ENCODE results near the gene SLC25A3.
"Not testable (repeated sequence)": the region's sequence is repeated elsewhere in the genome, so short reads cannot be mapped to it uniquely, and the experiment has no call there.

Gene SLC25A3

GRCh38 chr12:98639491-98639890 is 46.0 kb downstream of the SLC25A3 start:
- H3K79me2 ChIP-seq (ENCODE audit: control insufficient read depth, insufficient read depth, low read length), result peaks cover 3% of the 10 kb centered on the region
- no peaks in the 10 kb centered on the region for H3K36me3 ChIP-seq (ENCODE audit: control insufficient read depth, insufficient read depth, low read length)
- H3K56ac ChIP-seq (ENCODE audit: low read length), result no peak overlapping the region
- H3K18ac ChIP-seq (ENCODE audit: low read length), result no peak overlapping the region
- H3K4me3 ChIP-seq (ENCODE audit: low read length), result no peak overlapping the region
- no peak for DNase-seq
- no peak overlapping the region for H2BK15ac ChIP-seq (replicated peaks; ENCODE audit: low read depth)
- H2BK5ac ChIP-seq (ENCODE audit: low read length), result no peak overlapping the region
- no peak overlapping the region for H4K5ac ChIP-seq (ENCODE audit: low read length)
- no peak overlapping the region for H4K8ac ChIP-seq (ENCODE audit: low read depth, low read length)
- H3K23ac ChIP-seq (ENCODE audit: low read length), result no peak overlapping the region
- H3K9ac ChIP-seq (ENCODE audit: low read length), result no peak overlapping the region
- H2BK120ac ChIP-seq (ENCODE audit: low read depth, low read length), result no peak overlapping the region
- no peak overlapping the region for H2AK5ac ChIP-seq (ENCODE audit: low read length)
- no peak overlapping the region for H3K27ac ChIP-seq (ENCODE audit: low read depth, low read length)
- peaks cover 2% of the 10 kb centered on the region for H3K79me1 ChIP-seq (ENCODE audit: low read length)
- H3K4me2 ChIP-seq (ENCODE audit: low read length), result no peak overlapping the region
- WGBS (ENCODE audit: extremely low coverage, insufficient coverage, low lambda C conversion rate), result no CpG with 5 or more reads among the region's 3 CpGs
- no peak overlapping the region for H3K4ac ChIP-seq (ENCODE audit: low read depth, low read length)
- H3K27me3 ChIP-seq (ENCODE audit: insufficient read depth, low read length, poor library complexity), result no peaks in the 10 kb centered on the region
- no peaks in the 10 kb centered on the region for H3K4me1 ChIP-seq (ENCODE audit: control insufficient read depth, low read depth, low read length)

GRCh38 chr12:98642801-98643200 is 49.3 kb downstream of the SLC25A3 start:
- whole genome bisulfite sequencing (ENCODE audit: extremely low coverage, insufficient coverage, low lambda C conversion rate), result no CpG with 5 or more reads among the region's 5 CpGs
- H3K18ac ChIP-seq (ENCODE audit: low read length); H3K4ac ChIP-seq (ENCODE audit: low read depth, low read length); H3K79me1 ChIP-seq (ENCODE audit: low read length); H3K9ac ChIP-seq (ENCODE audit: low read length); H3K4me1 ChIP-seq (ENCODE audit: control insufficient read depth, low read depth, low read length); H2BK5ac ChIP-seq (ENCODE audit: low read length); H3K27me3 ChIP-seq (ENCODE audit: insufficient read depth, low read length, poor library complexity); H2BK120ac ChIP-seq (ENCODE audit: low read depth, low read length); H3K4me3 ChIP-seq (ENCODE audit: low read length); H4K5ac ChIP-seq (ENCODE audit: low read length); H2AK5ac ChIP-seq (ENCODE audit: low read length); DNase-seq; H3K27ac ChIP-seq (ENCODE audit: low read depth, low read length); H3K4me2 ChIP-seq (ENCODE audit: low read length); H3K56ac ChIP-seq (ENCODE audit: low read length); H2BK15ac ChIP-seq (replicated peaks; ENCODE audit: low read depth); H3K23ac ChIP-seq (ENCODE audit: low read length); H3K36me3 ChIP-seq (ENCODE audit: control insufficient read depth, insufficient read depth, low read length); H4K8ac ChIP-seq (ENCODE audit: low read depth, low read length): not testable (repeated sequence)
- peaks cover 12% of the 10 kb centered on the region for H3K79me2 ChIP-seq (ENCODE audit: control insufficient read depth, insufficient read depth, low read length)

DNA sequence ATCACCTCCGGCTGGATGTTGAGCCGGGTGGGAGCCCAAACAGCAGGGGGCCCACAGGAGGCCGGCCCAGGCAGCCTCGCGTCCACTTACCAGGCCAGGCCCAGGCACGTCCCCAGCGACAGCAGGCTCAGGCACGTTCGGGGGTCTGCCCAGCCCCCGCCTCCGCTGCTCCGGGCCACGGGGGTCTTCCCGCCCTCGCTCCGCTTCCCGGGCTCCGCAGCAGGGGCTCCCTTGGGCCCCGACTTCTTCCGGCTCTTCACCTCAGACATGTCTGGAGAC is 50.9 kb downstream of the SLC25A3 start:
- no peaks in the 10 kb centered on the region for H3K36me3 ChIP-seq (ENCODE audit: control insufficient read depth, insufficient read depth, low read length)
- H3K27me3 ChIP-seq (ENCODE audit: insufficient read depth, low read length, poor library complexity), result no peaks in the 10 kb centered on the region
- H3K79me1 ChIP-seq (ENCODE audit: low read length), result peaks cover 5% of the 10 kb centered on the region
- H2BK15ac ChIP-seq (replicated peaks; ENCODE audit: low read depth), result no peak overlapping the region
- no peak overlapping the region for H2BK120ac ChIP-seq (ENCODE audit: low read depth, low read length)
- no CpG with 5 or more reads among the region's 20 CpGs for WGBS (ENCODE audit: extremely low coverage, insufficient coverage, low lambda C conversion rate)
- H3K18ac ChIP-seq (ENCODE audit: low read length), result peak overlapping the region; percentile 77
- H3K27ac ChIP-seq (ENCODE audit: low read depth, low read length), result peak overlapping the region; percentile 94
- no peak for DNase-seq
- no peak overlapping the region for H4K8ac ChIP-seq (ENCODE audit: low read depth, low read length)
- peak overlapping the region; percentile 27 for H3K4me2 ChIP-seq (ENCODE audit: low read length)
- peak overlapping the region; percentile 94 for H3K56ac ChIP-seq (ENCODE audit: low read length)
- H2AK5ac ChIP-seq (ENCODE audit: low read length), result no peak overlapping the region
- no peak overlapping the region for H2BK5ac ChIP-seq (ENCODE audit: low read length)
- H3K4me3 ChIP-seq (ENCODE audit: low read length), result peak overlapping the region; percentile 80
- peaks cover 12% of the 10 kb centered on the region for H3K79me2 ChIP-seq (ENCODE audit: control insufficient read depth, insufficient read depth, low read length)
- no peak overlapping the region for H3K23ac ChIP-seq (ENCODE audit: low read length)
- peaks cover 2% of the 10 kb centered on the region for H3K4me1 ChIP-seq (ENCODE audit: control insufficient read depth, low read depth, low read length)
- no peak overlapping the region for H4K5ac ChIP-seq (ENCODE audit: low read length)
- H3K4ac ChIP-seq (ENCODE audit: low read depth, low read length), result peak overlapping the region; percentile 66
- peak overlapping the region; percentile 85 for H3K9ac ChIP-seq (ENCODE audit: low read length)

- Histone ChIP-seq H3K27ac (ENCODE audit: low read depth, low read length) (peak within 1 kb of the TSS; percentile 94), H2BK5ac (ENCODE audit: low read length) (peak within 1 kb of the TSS; percentile 45), H4K5ac (ENCODE audit: low read length) (no peak within 1 kb of the TSS), H2AK5ac (ENCODE audit: low read length) (no peak within 1 kb of the TSS), H3K79me1 (ENCODE audit: low read length) (peaks cover 4% of the 10 kb centered on the region), H2BK15ac (replicated peaks; ENCODE audit: low read depth) (no peak within 1 kb of the TSS), H3K27me3 (ENCODE audit: insufficient read depth, low read length, poor library complexity) (no peaks in the 10 kb centered on the region), H3K4me2 (ENCODE audit: low read length) (peak within 1 kb of the TSS; percentile 97), H2BK120ac (ENCODE audit: low read depth, low read length) (no peak within 1 kb of the TSS), H3K4ac (ENCODE audit: low read depth, low read length) (peak within 1 kb of the TSS; percentile 66), H3K79me2 (ENCODE audit: control insufficient read depth, insufficient read depth, low read length) (peaks cover 12% of the 10 kb centered on the region), H4K8ac (ENCODE audit: low read depth, low read length) (peak within 1 kb of the TSS; percentile 70), H3K9ac (ENCODE audit: low read length) (peak within 1 kb of the TSS; percentile 92), H3K23ac (ENCODE audit: low read length) (peak within 1 kb of the TSS; percentile 89), H3K4me1 (ENCODE audit: control insufficient read depth, low read depth, low read length) (peaks cover 2% of the 10 kb centered on the region), H3K56ac (ENCODE audit: low read length) (peak within 1 kb of the TSS; percentile 94), H3K36me3 (ENCODE audit: control insufficient read depth, insufficient read depth, low read length) (peaks cover 3% of the 10 kb centered on the region), H3K18ac (ENCODE audit: low read length) (peak within 1 kb of the TSS; percentile 78), H3K4me3 (ENCODE audit: low read length) (peak within 1 kb of the TSS; percentile 95)
- peak; percentile 98 for DNase-seq
- no CpG with 5 or more reads among the region's 91 CpGs for WGBS (ENCODE audit: extremely low coverage, insufficient coverage, low lambda C conversion rate)
Observed at GRCh38 chr12:98644712-98645571, 51.5 kb downstream of the SLC25A3 start, which contains the start of the genes APAF1 and IKBIP. Gene APAF1 (plus strand): TSS chr12:98645290. CDS start chr12:98648360, 3,070 bp downstream. Gene IKBIP (minus strand): TSS chr12:98644788. CDS start chr12:98644701, 87 bp downstream.

- Histone ChIP-seq H3K79me2 (ENCODE audit: control insufficient read depth, insufficient read depth, low read length) (peaks cover 12% of the 10 kb centered on the region), H3K9ac (ENCODE audit: low read length) (peak overlapping the region; percentile 92), H2AK5ac (ENCODE audit: low read length) (no peak overlapping the region), H3K56ac (ENCODE audit: low read length) (peak overlapping the region; percentile 92), H2BK15ac (replicated peaks; ENCODE audit: low read depth) (no peak overlapping the region), H3K27me3 (ENCODE audit: insufficient read depth, low read length, poor library complexity) (no peaks in the 10 kb centered on the region), H3K23ac (ENCODE audit: low read length) (peak overlapping the region; percentile 11), H3K4me1 (ENCODE audit: control insufficient read depth, low read depth, low read length) (peaks cover 2% of the 10 kb centered on the region), H2BK120ac (ENCODE audit: low read depth, low read length) (no peak overlapping the region), H3K4me3 (ENCODE audit: low read length) (peak overlapping the region; percentile 95), H3K79me1 (ENCODE audit: low read length) (peaks cover 4% of the 10 kb centered on the region), H3K4me2 (ENCODE audit: low read length) (peak overlapping the region; percentile 97), H2BK5ac (ENCODE audit: low read length) (no peak overlapping the region), H4K5ac (ENCODE audit: low read length) (no peak overlapping the region), H3K18ac (ENCODE audit: low read length) (peak overlapping the region; percentile 78), H3K27ac (ENCODE audit: low read depth, low read length) (peak overlapping the region; percentile 9), H3K36me3 (ENCODE audit: control insufficient read depth, insufficient read depth, low read length) (peaks cover 3% of the 10 kb centered on the region), H3K4ac (ENCODE audit: low read depth, low read length) (peak overlapping the region; percentile 2), H4K8ac (ENCODE audit: low read depth, low read length) (no peak overlapping the region)
- DNase-seq, result peak; percentile 53
- WGBS (ENCODE audit: extremely low coverage, insufficient coverage, low lambda C conversion rate), result no CpG with 5 or more reads among the region's 24 CpGs
Observed at GRCh38 chr12:98645572-98646067, 52.1 kb downstream of the SLC25A3 start.

Data from mesendoderm (in vitro differentiated cells).